IMR-90 (cell line): ENCODE data around the gene NNAT. TPM values are rescaled to one million over a fixed set of nuclear protein-coding genes. Genes with fewer than 3 reads are reported as not detected.

Experiments used
- ATAC-seq: fragments of 200-7000 bp; cut with Tn5 transposase; 2 replicates; pipeline ENCODE4 v1.9.1; 2020; ENCODE audit warnings: low read depth, mild to moderate bottlenecking, moderate library complexity
- BruUV-seq: library from RNA; stranded (reverse); fragments of 400-500 nt; replicated peaks from 2 replicates; lab custom pipeline; 2021; lab: Mats Ljungman, UMichigan
- CTCF ChIA-PET: fragments of 300-600 bp; formaldehyde crosslinking; extraction: SDS; loops from one replicate; lab custom pipeline; 2021; ENCODE audit warnings: antibody characterized with exemption; lab: Yijun Ruan, JAX
- POLR2A ChIA-PET: fragments of 300-600 bp; sonication (Branson Sonifier 250); formaldehyde crosslinking; loops from one replicate; lab custom pipeline; 2022; ENCODE audit warnings: antibody characterized with exemption; ENCODE audit not compliant: unreplicated experiment; lab: Charles Lee
- DNase-seq: peaks from one replicate; pipeline ENCODE4 v3.0.0; 2013
- H2AFZ ChIP-seq: replicated peaks from 2 replicates; pipeline ENCODE3; 2013; ENCODE audit warnings: low read length, mild to moderate bottlenecking; ENCODE audit not compliant: poor library complexity
- H2AK5ac ChIP-seq: 2 replicates; pipeline ENCODE4 v1.6.1; 2013; ENCODE audit warnings: low read depth, low read length, inconsistent platforms
- H2AK9ac ChIP-seq: replicated peaks from 2 replicates; pipeline ENCODE3; 2013; ENCODE audit warnings: mild to moderate bottlenecking, low read depth, low read length, moderate library complexity; ENCODE audit not compliant: poor library complexity
- H2BK120ac ChIP-seq: 2 replicates; pipeline ENCODE4 v1.6.1; 2013; ENCODE audit warnings: low read depth, low read length, inconsistent platforms
- H2BK15ac ChIP-seq: 3 replicates; pipeline ENCODE4 v1.6.1; 2013; ENCODE audit warnings: low read depth, low read length, inconsistent platforms
- H2BK20ac ChIP-seq: 2 replicates; pipeline ENCODE4 v1.6.1; 2013; ENCODE audit warnings: low read depth, mild to moderate bottlenecking, inconsistent platforms, low read length, moderate library complexity
- H2BK5ac ChIP-seq: 2 replicates; pipeline ENCODE4 v1.6.1; 2013; ENCODE audit warnings: mild to moderate bottlenecking, low read depth, low read length, inconsistent platforms; ENCODE audit not compliant: poor library complexity, severe bottlenecking
- H3K14ac ChIP-seq: replicated peaks from 2 replicates; pipeline ENCODE4 v1.6.1; 2013; ENCODE audit warnings: low read depth, low read length, inconsistent platforms
- H3K18ac ChIP-seq: 2 replicates; pipeline ENCODE4 v1.6.1; 2013; ENCODE audit warnings: low read depth, low read length, control low read depth
- H3K23ac ChIP-seq: 2 replicates; pipeline ENCODE4 v1.6.1; 2013; ENCODE audit warnings: low read depth, low read length, inconsistent platforms
- H3K27ac ChIP-seq: 2 replicates; pipeline ENCODE4 v1.5.1; 2013; ENCODE audit warnings: mild to moderate bottlenecking, control low read depth, low read length; ENCODE audit not compliant: insufficient read depth
- H3K27me3 ChIP-seq: 2 replicates; pipeline ENCODE4 v1.6.1; 2013; ENCODE audit warnings: low read length; ENCODE audit not compliant: control insufficient read depth, insufficient read depth
- H3K36me3 ChIP-seq: 2 replicates; pipeline ENCODE4 v1.6.1; 2013; ENCODE audit warnings: low read length, mixed read lengths; ENCODE audit not compliant: control insufficient read depth, insufficient read depth
- H3K4ac ChIP-seq: 2 replicates; pipeline ENCODE4 v1.6.1; 2013; ENCODE audit warnings: low read depth, low read length, inconsistent platforms
- H3K4me1 ChIP-seq: 2 replicates; pipeline ENCODE4 v1.6.1; 2013; ENCODE audit warnings: low read length, mixed read lengths; ENCODE audit not compliant: control insufficient read depth, insufficient read depth
- H3K4me2 ChIP-seq: 2 replicates; pipeline ENCODE4 v1.6.1; 2013; ENCODE audit warnings: low read depth, mild to moderate bottlenecking, control low read depth, low read length, moderate library complexity
- H3K4me3 ChIP-seq: 2 replicates; pipeline ENCODE4 v1.5.1; 2013; ENCODE audit warnings: low read depth, mild to moderate bottlenecking, control low read depth, low read length, moderate library complexity; ENCODE audit not compliant: insufficient read depth
- H3K56ac ChIP-seq: 2 replicates; pipeline ENCODE4 v1.6.1; 2013; ENCODE audit warnings: low read length, inconsistent platforms; ENCODE audit not compliant: insufficient read depth; ENCODE audit errors: extremely low read depth
- H3K79me1 ChIP-seq, 2 experiments: 2 replicates each; pipeline ENCODE4 v1.6.1; 2013; ENCODE audit warnings: low read length in 2 of 2, inconsistent platforms in 1 of 2, low read depth in 1 of 2
- H3K9ac ChIP-seq: 2 replicates; pipeline ENCODE4 v1.6.1; 2013; ENCODE audit warnings: low read depth, low read length, control low read depth
- H3K9me1 ChIP-seq: 2 replicates; pipeline ENCODE4 v1.6.1; 2013; ENCODE audit warnings: low read length, inconsistent platforms; ENCODE audit not compliant: insufficient read depth
- H3K9me3 ChIP-seq: 2 replicates; pipeline ENCODE4 v1.6.1; 2013; ENCODE audit warnings: low read length; ENCODE audit not compliant: control insufficient read depth, insufficient read depth
- H4K20me1 ChIP-seq: 2 replicates; pipeline ENCODE4 v1.6.1; 2013; ENCODE audit warnings: low read length, inconsistent platforms; ENCODE audit not compliant: insufficient read depth
- H4K5ac ChIP-seq: 2 replicates; pipeline ENCODE4 v1.6.1; 2013; ENCODE audit warnings: mild to moderate bottlenecking, low read depth, low read length, control low read depth
- H4K8ac ChIP-seq, 2 experiments: 2 replicates each; pipeline ENCODE4 v1.6.1; 2013; ENCODE audit warnings: low read depth in 2 of 2, low read length in 2 of 2, control low read depth in 1 of 2, inconsistent platforms in 1 of 2
- H4K91ac ChIP-seq: 2 replicates; pipeline ENCODE4 v1.6.1; 2013; ENCODE audit warnings: low read depth, low read length, inconsistent platforms; ENCODE audit not compliant: insufficient read depth
- POLR2A ChIP-seq: IDR thresholded peaks from 2 replicates; pipeline ENCODE4 v1.6.1; 2012; ENCODE audit warnings: mild to moderate bottlenecking, low read depth, low read length
- RAD21 ChIP-seq: IDR thresholded peaks from 2 replicates; pipeline ENCODE4 v1.6.1; 2012; ENCODE audit warnings: low read length, improper control_type of control experiment
- SMC3 ChIP-seq: fragments of 150-350 bp; IDR thresholded peaks from 2 replicates; pipeline ENCODE4 v1.6.1; 2016; ENCODE audit warnings: low read depth, mild to moderate bottlenecking, antibody characterized with exemption, low read length, moderate library complexity
- WGBS, 2 experiments: methylation state at CpG; one replicate each; pipeline versions ENCODE4 v1.1.5 to v1.1.7; 2013; ENCODE audit warnings: missing lambda C conversion rate in 2 of 2; ENCODE audit not compliant: insufficient read length in 1 of 2; ENCODE audit errors: extremely low coverage in 2 of 2; 5-methylcytosine and 5-hydroxymethylcytosine counted together
- dilution Hi-C: fragments of 300-500 bp; cut with HindIII; formaldehyde crosslinking; loops from one replicate; pipeline ENCODE4 v1.14.3; 2018; ENCODE audit warnings: low sequenced_read_pairs; ENCODE audit not compliant: unreplicated experiment
- in situ Hi-C: fragments of 300-500 bp; cut with MboI; formaldehyde crosslinking; loops from 3 replicates; pipeline ENCODE4 v1.14.3; 2019; ENCODE audit warnings: low sequenced_read_pairs, inconsistent platforms, mixed read lengths
- intact Hi-C: fragments of 100-400 bp; cut with micrococcal nuclease; formaldehyde crosslinking; loops from 2 replicates; pipeline ENCODE4 v1.10.0; 2022
- polyA plus RNA-seq, 3 experiments: library from polyadenylated mRNA; depleted of rRNA; stranded (reverse); fragments of >200 nt; gene quantifications; 2 replicates each; pipeline ENCODE4 v1.2.3, GENCODE V29; 2012; ENCODE audit warnings: low replicate concordance in 1 of 3
- total RNA-seq: library from RNA; depleted of rRNA; stranded (reverse); fragments of >200 nt; gene quantifications from 2 replicates; pipeline ENCODE4 v1.2.3, GENCODE V29; 2012

Gene NNAT
- total and polyA plus RNA-seq, 2 of the 4 experiments (the other 2 are of a cell fraction), result 2.0 to 6.5 TPM

DNA sequence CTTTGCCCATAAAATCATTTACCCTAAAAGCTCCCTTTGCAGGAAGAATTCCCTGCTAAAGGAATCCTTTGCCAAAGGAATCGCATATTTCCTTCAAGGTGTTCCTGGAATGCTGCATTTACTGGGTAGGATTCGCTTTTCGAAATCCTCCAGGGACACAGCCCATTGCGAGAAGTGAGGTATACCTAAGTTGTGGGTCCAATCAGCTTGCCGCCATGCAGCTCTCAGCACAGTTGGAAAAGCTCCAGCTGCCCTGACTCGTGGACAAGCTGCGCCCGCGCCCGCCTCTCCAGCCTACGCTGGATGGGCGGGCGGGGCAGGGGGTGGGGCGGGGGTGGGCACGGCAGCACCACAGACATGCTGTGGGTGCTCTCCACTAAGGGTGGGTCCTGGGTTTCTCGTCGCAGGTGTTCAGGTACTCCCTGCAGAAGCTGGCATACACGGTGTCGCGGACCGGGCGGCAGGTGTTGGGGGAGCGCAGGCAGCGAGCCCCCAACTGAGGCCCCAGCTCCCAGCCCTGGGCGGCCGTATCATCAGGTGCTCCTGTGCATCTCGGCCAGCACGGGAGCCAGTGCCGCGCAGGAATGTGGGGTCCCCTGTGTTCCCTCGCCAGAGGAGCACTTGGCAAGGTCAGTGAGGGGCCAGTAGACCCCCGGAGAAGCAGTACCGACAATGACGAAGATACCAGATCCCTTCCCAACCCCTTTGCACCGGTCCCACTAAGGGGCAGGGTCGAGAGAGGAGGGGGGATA, 1.4 kb downstream of the NNAT start (continued):
- no peak for TF ChIP-seq RAD21
- no peak for TF ChIP-seq POLR2A

DNA sequence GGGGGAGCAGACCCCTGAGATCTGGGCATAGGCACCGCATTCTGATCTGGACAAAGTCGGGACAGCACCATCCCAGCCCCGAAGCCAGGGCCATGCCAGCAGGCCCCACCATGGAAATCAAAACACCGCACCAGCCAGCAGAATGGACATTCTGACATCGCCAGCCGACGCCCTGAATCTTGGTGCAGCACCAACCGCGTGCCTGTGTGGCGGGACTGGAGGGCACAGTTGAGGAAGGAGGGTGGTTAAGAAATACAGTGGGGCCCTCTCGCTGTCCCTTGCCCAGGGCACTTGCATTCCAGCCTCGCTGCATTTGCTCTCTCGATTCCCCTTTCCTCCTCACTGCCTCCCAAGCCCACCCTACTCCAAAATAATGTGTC, 2.0 kb downstream of the NNAT start:
- BruUV-seq, result no TSS peak
- intact Hi-C loops, result no loop called here

More for the DNA sequence above, 2.0 kb downstream of the NNAT start:
- H2BK15ac ChIP-seq, result no peak overlapping the region
- DNase-seq, result no peak
- no peak overlapping the region for H3K27ac ChIP-seq
- CTCF ChIA-PET, result no interaction called here
- H3K4me2 ChIP-seq, result no peak overlapping the region
- H3K4ac ChIP-seq, result no peak overlapping the region
- WGBS, 2 experiments, result 95% methylated on average over 3 of the region's 13 CpGs; no CpG with 5 or more reads in 1 of the 2 experiments
- no peak overlapping the region for H4K91ac ChIP-seq
- H2BK5ac ChIP-seq, result no peak overlapping the region
- no peak overlapping the region for H3K56ac ChIP-seq
- no peaks in the 10 kb centered on the region for H3K27me3 ChIP-seq
- no peak overlapping the region for H2AK5ac ChIP-seq
- H3K79me1 ChIP-seq, result peaks cover 39 to 83% of the 10 kb centered on the region in 2 experiments
- no peak overlapping the region for H3K14ac ChIP-seq
- peaks cover 82% of the 10 kb centered on the region for H4K20me1 ChIP-seq
- no peak overlapping the region for H4K8ac ChIP-seq
- POLR2A ChIA-PET, result no interaction called here
- H3K4me3 ChIP-seq, result no peak overlapping the region
- ATAC-seq, result no peak
- H2AK9ac ChIP-seq, result no peak overlapping the region
- no peak overlapping the region for H2AFZ ChIP-seq
- TF ChIP-seq SMC3, result no peak
- H4K5ac ChIP-seq, result no peak overlapping the region
- H3K4me1 ChIP-seq, result peaks cover 23% of the 10 kb centered on the region
- no peaks in the 10 kb centered on the region for H3K9me3 ChIP-seq
- dilution Hi-C loops, result no loop called here
- H3K23ac ChIP-seq, result no peak overlapping the region
- no peak overlapping the region for H3K18ac ChIP-seq
- in situ Hi-C loops, result no loop called here
- no peak overlapping the region for H2BK120ac ChIP-seq
- no peak overlapping the region for H2BK20ac ChIP-seq
- no peak overlapping the region for H3K9ac ChIP-seq
- H3K36me3 ChIP-seq, result peaks cover 13% of the 10 kb centered on the region; the same call in 1 of the 2 replicates
- H3K9me1 ChIP-seq, result peaks cover 26% of the 10 kb centered on the region
